ENCODE data around the gene MSRB1.

- TF ChIP-seq, protein P1, sequence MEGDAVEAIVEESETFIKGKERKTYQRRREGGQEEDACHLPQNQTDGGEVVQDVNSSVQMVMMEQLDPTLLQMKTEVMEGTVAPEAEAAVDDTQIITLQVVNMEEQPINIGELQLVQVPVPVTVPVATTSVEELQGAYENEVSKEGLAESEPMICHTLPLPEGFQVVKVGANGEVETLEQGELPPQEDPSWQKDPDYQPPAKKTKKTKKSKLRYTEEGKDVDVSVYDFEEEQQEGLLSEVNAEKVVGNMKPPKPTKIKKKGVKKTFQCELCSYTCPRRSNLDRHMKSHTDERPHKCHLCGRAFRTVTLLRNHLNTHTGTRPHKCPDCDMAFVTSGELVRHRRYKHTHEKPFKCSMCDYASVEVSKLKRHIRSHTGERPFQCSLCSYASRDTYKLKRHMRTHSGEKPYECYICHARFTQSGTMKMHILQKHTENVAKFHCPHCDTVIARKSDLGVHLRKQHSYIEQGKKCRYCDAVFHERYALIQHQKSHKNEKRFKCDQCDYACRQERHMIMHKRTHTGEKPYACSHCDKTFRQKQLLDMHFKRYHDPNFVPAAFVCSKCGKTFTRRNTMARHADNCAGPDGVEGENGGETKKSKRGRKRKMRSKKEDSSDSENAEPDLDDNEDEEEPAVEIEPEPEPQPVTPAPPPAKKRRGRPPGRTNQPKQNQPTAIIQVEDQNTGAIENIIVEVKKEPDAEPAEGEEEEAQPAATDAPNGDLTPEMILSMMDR (IDR thresholded peaks at IDR 0.05; ENCODE audit: insufficient read depth, low read length, poor library complexity, severe bottlenecking), result no peak
- TF ChIP-seq EZH2phosphoT487 (conservative IDR thresholded peaks at IDR 0.05; ENCODE audit: low read length), result no peak
Observed at GRCh38 chr16:1914084-1914608, 28.9 kb downstream of the MSRB1 start.
